GM21390 (cell line): ENCODE measurements around the gene GOLM1.

Source experiments
- ATAC-seq: cut with Tn5 transposase; IDR thresholded peaks from one replicate; pipeline ENCODE4 v1.9.1; 2021; ENCODE audit not compliant: unreplicated experiment

The GOLM1 gene

GRCh38 chr9:86046930-86047341 is 52.4 kb downstream of the GOLM1 start:
- no peak for ATAC-seq

GRCh38 chr9:86046071-86046636 is 53.2 kb downstream of the GOLM1 start:
- ATAC-seq = no peak

- ATAC-seq = no peak
These were observed 53.7 kb downstream of the GOLM1 start for GRCh38 chr9:86045654-86046053.

- ATAC-seq = no peak
These were observed 55.4 kb downstream of the GOLM1 start for GRCh38 chr9:86043999-86044398.

- ATAC-seq = no peak
These were observed 55.8 kb downstream of the GOLM1 start for GRCh38 chr9:86043586-86043985.

GRCh38 chr9:86042199-86042978 is 57.0 kb downstream of the GOLM1 start:
- no peak for ATAC-seq

- no peak for ATAC-seq
These were observed 58.0 kb downstream of the GOLM1 start for GRCh38 chr9:86041311-86041741.

- ATAC-seq = no peak
These were observed 58.5 kb downstream of the GOLM1 start for GRCh38 chr9:86040861-86041155.

GRCh38 chr9:86039991-86040860 is 59.1 kb downstream of the GOLM1 start:
- ATAC-seq = no peak

- ATAC-seq = no peak
These were observed 62.8 kb downstream of the GOLM1 start for GRCh38 chr9:86036555-86036954.

- no peak for ATAC-seq
These were observed 63.4 kb downstream of the GOLM1 start for GRCh38 chr9:86035827-86036440.

- no peak for ATAC-seq
These were observed 64.3 kb downstream of the GOLM1 start for GRCh38 chr9:86034863-86035734.

GRCh38 chr9:86027767-86028166 is 71.6 kb downstream of the GOLM1 start:
- ATAC-seq = no peak

- no peak for ATAC-seq
These were observed 76.6 kb downstream of the GOLM1 start for GRCh38 chr9:86022687-86023266.

GRCh38 chr9:86021166-86021565 is 78.2 kb downstream of the GOLM1 start:
- no peak for ATAC-seq

- no peak for ATAC-seq
These were observed 78.6 kb downstream of the GOLM1 start for GRCh38 chr9:86020731-86021130.

- ATAC-seq = no peak
These were observed 90.2 kb downstream of the GOLM1 start for GRCh38 chr9:86009133-86009532.

GRCh38 chr9:86005253-86005775 is 94.0 kb downstream of the GOLM1 start:
- ATAC-seq = no peak

GRCh38 chr9:85995599-85995998 is 103.8 kb downstream of the GOLM1 start:
- no peak for ATAC-seq

GRCh38 chr9:85995097-85995496 is 104.3 kb downstream of the GOLM1 start:
- no peak for ATAC-seq
